Activated naive CD4-positive, alpha-beta T cell (primary cell): ENCODE measurements around the gene CREB1.

ENCODE experiments used
- DNase-seq, 4 experiments: peaks; one replicate each; lab custom pipeline; 2025; lab: John Stamatoyannopoulos, UW

Gene CREB1

DNA sequence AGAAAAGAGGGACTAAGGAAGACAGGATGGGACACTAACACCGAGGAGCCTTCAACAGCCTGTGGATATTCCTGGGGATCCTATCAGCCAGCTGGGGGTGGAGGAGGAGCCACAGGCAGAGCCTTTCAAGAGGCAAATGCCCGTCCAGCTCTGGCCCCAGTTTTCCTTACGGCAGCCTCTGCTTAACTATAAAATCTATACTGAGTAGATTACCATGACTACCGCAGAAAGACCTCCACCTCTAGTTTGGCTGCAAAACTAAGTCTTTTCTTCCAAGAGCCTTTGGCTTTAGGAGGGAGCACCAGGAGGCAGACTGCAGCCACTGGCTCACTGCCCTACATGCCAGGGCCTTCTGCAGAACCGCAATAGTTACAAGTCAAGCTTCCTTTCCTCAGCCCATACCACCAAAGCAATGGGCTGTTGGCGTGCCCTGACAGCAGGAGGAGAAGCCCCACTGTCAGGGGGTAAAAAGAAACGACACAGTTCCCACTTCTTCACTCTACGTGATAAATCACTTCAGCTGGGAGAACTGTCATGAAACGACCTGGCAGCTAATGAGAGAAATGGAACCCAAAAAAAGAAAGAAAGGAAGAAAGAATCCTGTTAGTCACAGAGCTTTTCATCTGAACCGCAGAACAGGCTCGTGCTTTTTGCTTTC lies 25.1 kb upstream of the CREB1 start:
- DNase-seq, result no peak

DNA sequence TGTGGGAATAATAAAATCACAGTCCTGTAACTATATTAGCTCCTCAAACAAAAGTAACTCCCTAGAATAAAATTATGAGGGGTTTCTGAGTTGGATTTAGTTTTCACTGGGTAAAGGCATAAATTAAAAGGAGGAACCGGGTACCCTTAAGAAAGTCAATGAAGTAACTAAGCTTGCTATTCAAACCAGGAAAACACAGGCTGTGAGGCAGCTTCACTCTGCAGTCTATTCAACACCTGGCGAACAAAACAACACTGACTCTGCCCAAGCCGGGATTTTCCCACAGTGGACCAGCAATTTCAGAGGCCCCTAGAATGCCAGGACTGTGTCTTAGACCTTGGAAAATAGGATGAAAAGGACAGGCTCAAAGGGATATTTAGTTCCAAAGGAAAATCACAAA lies 24.6 kb upstream of the CREB1 start:
- no peak for DNase-seq

DNA sequence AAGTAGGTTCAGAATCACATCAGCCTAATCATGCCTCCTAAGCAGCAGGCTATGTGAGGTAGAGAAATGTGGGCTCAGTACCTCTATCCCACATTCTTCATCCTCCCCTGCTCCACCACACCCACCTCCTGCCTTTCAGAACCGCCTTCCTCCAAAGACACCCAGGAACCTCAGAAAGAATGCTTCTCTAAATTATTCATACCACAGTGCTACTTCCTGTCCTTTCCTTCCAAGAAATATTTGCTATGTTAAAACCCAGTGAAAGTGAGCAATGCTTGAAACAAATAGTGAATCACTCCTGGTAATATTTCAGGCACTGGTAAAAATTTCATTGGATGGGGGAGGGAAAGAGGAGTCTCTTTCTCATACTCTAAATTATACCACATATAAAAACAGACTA lies 24.0 kb upstream of the CREB1 start:
- DNase-seq, result no peak

DNA sequence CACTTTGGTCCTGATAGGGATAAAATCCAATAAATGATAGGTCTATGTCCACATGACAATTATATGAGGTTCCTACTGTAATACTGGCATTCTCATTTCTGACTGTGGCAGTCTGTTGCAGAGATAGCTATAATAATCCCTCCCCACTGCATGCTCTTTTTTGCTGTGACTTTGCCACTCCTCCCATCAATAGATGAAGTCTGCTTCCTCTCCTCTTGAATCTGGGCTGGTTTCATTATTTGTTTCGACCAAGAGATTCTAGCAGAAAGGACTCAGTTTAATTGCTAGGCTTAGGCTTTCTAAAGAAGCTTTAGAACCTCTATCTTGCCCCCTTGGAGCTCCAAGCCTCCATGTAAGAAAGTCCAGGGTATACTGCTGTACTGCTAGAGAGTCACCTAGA lies 23.3 kb upstream of the CREB1 start:
- no peak for DNase-seq

DNA sequence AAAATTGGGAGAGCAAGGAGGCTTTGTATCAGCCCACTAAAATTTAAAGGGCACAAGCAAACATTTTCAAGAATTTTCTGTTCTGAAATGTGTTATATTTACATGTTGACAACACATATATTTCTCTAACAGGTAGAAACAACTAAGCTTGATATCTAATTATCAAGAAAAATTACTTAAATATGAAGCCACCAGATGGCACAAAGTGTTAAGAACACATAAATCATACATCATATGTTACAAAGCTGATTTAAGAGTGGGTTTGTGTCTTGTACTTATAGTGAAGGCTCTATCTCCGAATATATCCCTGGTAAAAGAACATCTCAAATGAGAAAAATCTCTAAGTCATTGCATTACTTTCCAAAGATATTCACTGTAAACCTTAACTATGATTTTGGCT lies 19.6 kb upstream of the CREB1 start:
- DNase-seq, result no peak

DNA sequence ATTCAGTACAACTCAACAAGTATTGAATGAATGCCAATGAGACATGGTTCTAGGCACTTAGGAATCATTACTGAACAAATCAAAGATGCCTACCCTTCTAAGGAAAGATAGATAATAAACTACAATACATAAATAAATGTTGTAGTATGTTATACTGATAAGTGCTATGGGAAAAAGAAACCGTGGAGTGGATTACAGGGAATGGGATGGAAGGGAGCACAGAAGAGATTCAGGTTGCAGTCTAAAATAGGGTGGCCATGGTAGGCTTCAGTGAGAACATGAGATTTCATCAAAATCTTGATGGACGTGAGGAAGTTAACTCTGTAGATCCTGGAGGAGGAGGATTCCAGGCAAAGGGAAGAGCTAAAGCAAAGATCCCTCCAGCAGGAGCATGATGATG lies 17.9 kb upstream of the CREB1 start:
- no peak for DNase-seq

DNA sequence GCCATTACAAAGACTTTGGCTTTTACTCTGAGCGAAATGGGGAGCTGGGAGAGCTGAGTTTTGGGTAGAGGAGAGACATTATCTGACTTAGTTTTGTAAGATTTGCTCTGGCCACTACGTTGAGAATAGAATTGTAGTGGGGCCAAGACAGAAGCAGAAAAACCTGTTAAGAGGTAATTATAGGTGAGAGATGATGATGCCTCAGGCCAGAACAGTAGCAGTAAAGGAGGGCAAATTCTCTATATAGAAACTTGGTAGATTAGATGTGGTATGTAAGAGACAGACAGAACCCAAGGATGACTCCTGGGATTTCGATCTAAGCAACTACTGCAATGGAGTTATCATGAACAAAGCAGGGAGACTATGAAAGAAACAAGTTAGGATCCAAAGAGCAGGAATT lies 17.4 kb upstream of the CREB1 start:
- DNase-seq, result no peak

DNA sequence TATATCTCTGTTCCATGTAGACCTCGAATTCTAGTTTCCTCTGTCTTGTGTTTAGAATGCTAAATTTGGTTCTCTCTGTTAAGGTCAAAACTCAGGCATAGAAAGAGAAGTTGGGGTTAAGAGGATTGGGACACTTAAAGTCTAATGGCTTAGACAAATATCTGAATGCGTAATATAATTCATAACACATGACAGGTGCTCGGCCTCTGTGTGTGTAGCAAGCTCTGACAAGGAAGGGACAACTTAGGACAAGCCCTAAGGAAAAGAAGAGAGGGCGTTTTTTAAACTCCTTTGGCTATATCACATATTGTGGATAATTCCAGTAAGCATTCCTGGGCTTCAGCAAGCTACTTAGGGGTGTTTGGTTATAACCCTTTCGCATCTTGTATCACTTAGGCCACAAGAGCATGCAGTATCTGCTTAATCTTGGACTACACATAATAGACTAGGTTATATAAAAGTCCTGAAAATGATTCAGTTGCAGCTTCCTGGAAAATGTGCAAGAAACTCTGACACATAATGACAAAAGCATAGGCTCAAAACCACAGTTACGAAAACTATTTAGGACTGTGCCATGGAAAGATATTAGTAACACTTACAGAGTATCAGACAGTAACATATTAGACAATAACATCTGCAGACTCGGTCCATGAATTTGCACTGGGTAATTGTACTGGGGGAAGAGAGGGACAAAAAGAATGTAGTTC lies 16.1 kb upstream of the CREB1 start:
- no peak for DNase-seq

DNA sequence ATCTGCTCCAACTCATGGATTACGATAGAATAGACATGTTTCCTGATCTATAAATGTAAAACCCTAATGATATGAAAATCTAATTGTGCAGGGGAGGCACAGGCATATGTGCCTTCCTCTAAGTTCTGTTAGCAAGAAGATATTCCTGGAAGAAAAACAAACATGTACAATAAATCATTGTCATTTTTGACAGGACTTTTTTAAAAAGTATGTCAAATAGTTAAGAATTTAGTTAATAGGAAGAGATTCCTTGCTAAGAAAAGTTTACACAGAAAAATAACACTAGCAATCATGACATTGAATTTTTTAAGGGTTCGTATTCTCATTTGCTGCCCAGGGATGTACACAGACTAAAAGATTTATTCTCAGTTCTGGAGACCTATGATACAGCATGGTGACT lies 15.3 kb upstream of the CREB1 start:
- no peak for DNase-seq

DNA sequence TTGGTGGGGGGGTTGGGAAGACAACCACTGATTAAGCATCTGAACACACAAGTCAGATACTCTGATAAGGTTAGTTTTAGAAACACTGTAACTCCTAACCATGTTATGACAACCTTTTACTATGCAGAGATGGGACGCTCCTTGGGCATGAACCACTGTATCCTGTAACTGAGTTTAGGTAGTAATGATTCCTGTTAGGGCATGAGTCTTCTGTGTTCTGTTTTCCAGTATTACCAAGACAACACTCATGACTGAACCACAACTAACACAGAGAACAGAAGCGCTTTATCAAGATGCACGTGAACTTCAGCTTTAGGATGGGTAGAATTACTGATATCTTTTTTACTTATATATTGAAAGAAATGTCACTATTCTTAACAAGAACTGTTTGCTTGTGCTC lies 14.1 kb upstream of the CREB1 start:
- DNase-seq, result no peak

DNA sequence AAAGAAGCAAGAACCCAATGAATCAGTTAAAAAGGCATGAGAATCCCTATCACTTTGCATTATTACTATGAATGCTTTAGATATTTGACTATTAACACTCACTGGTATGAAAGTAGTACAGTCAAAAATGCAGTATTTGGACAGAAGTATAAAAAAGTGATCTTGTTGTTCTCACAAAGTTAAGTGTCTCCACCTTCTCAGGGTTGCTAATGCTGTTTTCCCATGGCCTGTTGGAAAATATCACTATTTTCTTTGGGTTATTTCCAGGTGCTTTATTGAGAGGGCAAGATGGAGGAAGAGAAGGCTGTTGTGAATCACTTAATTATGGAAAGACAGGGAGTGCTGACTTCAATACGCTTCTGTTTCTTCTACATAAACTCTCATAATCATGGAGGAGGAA lies 13.6 kb upstream of the CREB1 start:
- no peak for DNase-seq

DNA sequence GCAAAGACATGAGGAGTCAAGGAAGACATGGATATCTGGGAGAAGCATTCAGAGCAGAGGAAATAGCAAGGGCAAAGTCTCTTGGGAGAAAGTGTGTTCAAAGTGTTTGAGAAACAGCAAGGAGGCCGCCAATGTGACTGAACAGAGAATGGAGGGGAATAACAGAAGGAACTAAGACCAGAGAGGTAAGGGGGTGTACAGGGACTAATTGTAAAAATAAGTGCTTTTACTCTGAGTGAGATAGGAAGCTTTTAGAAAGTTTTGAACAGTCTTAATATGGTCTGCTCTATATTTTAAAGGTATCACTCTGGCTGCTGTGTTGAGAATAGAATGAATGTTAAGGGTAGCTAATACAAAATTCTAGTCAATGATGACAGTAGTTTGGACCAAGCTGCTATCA lies 6.8 kb upstream of the CREB1 start:
- DNase-seq, result no peak

DNA sequence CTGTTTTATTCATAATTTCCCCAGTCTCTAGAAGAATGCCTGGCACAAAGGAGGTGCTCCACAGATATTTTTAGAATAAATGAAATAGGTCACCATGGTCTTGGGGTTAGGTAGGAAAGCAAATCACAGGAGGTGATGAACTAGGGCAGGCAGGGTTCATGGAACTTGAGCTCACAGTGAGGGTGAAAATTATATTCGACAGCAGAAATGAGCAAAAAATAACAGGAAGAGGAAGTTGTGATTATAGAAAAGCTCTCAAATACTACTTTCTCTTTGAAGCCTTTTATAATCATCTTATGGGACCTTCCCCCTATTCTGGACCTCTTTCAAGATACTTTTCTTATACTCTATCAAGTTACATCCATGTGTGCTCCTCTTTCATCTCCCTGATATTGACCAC lies 4.5 kb upstream of the CREB1 start:
- DNase-seq, result no peak

DNA sequence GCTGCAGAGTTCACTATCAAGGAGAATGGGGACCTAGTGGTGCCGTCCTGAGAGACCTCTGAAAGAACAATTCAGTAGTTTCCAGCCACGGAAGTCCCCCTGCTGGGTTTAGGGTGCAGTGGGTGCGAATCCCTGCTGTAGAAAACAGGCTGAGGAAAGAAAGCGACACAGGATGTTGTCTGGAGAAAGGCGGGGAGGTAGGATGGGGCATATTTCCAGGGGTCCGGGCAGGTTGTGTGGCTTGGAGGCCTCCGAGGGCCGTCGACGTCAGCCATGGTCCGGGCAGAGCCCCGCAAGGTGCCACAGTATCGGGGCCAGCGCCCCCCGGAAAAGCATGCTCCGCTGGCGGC lies 807 bp upstream of the CREB1 start:
- DNase-seq, result peak in 3 of 4 experiments; percentile 36 to 54 (median 40)

DNA sequence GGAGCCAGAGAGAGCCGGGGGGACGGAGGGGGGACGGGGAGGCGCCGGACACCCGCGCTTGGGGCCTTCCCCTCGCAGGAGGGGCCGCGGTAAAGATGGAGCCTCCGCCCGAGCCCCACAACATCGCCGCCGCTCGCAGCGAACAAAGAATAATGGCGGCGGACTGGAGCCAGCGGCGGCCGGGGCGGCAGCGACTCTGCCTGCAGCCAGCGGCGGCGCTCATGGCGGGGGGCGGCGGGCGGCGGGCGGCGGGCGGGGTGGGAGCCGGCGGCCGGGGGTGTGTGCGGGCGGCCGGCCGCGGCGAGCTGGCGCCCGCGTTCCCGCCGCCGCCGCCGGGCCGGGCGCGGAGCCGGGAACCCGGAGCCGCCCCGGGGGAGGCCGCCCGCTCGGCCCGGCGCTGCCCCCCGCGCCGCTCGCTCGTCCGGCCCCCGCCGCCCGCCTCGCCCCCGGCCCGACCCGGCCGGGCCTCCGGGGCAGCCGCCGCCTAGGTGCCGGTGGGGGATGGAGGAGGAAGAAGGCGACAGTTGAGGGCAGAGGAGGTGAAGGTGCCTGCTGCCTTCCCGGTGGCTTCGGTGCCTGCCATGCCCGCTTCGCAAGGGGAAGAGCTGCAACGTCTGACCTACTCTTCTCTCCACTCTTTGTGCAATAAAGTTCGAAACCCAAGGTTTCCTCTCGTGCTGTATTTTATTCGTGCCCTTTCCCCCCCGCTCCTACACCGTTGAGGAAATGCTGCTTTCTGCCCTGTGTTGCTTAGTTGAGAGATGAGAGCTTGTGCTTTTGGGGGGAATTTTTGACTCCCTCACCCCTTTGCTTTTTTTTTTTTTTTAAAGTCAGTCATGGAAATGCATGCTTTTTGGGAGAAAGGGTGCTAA lies 634 bp downstream of the CREB1 start:
- peak; percentile 18 to 40 (median 32) for DNase-seq

DNA sequence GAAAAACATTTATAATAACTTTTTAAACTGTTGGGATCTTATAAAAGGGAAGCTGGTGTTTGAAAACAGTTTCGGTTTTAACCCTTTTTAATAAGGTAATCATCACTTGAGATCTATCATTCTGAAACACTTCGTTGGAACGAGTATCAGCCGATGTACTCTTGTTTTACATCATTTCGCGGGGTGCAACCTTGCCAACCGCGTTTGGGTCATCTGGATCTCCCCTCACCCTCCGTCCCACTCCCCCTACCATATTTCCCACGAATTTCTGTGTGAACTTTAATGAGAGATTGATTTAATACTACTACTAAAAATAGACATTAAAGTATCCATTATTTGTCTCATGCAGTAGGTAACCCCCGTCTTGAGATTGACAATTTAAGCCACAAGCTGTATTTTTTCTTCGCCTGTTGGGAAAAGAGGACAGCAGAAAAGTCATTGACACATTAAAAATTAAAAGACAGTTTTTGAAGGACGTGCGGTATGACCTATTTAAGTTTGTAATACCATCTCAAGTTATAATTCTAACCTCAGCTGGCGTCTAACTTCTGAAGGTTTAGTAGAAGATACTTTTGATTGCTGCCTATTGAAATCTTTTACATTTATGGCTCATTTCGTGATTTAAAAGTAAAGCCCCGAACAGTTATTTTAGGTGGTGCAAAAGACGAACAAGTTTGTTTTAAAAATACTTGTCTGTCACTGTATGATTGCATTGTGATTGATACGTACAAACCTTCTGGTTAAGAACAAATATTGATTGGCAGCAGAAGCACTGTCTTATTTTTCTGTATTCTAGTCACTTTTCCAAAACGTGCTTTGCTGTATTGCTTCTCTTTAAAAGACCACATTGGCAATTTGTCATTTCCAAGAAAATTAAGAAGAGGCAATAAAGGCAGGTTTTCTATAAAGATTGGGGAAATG lies 1.5 kb downstream of the CREB1 start:
- DNase-seq, result no peak

DNA sequence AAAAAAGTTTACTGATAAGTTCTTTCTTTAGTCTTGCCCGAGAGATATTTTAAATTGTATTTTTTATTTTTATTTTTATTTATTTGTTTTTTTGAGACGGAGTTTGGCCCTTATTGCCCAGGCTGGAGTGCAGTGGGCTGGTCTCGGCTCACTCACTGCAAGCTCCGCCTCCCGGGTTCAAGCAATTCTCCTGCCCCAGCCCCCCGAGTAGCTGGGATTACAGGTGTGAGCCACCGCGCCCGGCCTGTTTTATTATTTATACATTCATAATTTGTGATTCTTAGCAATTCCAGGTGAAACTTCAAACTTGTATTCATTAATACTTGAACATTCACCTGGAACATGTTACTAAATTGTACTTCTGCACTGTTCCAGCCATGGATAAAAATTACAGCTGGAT lies 2.9 kb downstream of the CREB1 start:
- no peak for DNase-seq

DNA sequence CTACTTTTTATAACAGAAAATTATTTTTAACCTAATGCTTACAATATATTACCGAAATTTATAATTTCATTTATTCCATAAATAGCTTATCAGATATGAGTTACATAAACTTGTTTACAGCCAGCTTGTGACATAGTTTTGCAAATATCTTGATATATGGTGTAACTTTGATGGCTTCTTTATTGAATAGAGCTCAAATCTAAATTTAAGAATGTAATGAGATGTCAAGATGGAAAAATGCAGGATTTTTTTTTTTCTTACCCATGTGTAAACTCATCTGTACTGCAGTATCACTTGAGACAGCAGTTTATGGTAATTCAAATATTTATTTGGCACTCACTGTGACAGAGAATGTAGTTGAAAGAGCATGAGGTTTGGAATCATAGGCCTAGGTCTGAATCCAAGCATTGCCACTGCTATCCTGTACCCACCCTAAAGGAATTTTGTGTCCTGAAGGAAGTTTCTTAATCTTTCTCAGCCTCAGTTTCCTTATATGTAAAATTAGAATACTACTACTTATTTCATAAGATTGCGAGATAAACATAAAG lies 3.8 kb downstream of the CREB1 start:
- DNase-seq, result no peak

DNA sequence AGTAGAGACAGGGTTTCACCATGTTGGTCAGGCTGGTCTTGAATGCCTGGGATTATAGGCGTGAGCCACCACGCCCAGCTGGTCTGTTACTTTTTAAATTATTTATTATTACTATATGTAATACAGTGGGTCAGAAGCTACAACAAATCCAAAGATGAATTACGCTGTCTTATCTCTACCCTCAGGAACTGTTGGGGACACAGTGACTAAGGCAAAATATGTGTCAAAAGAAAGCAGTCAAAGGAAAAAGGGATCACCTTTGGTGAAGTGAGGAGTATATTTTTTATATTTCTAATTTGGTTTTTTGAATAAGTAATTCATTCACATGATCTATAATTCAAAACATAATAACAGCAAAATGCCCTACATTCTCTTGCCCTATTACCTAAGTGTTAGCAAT lies 4.7 kb downstream of the CREB1 start:
- no peak for DNase-seq

DNA sequence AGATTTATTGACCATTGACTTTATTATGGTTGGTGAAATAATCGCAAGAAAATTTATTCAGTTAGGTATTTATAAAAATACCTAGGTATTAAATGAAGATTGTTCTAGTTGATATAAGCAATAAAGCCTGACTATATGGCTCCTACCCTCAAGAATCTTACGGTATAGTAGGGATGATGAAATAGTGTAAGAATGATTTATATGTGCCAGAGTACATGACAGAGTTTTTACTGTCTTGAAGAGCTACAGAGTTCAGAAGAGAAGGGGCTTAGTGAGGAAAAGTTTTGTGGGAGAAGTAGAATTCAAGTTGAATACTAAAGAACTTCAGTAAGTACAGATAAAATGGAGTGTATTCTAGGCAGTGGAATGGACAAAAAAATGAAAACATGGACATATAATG lies 9.7 kb downstream of the CREB1 start:
- no peak for DNase-seq

DNA sequence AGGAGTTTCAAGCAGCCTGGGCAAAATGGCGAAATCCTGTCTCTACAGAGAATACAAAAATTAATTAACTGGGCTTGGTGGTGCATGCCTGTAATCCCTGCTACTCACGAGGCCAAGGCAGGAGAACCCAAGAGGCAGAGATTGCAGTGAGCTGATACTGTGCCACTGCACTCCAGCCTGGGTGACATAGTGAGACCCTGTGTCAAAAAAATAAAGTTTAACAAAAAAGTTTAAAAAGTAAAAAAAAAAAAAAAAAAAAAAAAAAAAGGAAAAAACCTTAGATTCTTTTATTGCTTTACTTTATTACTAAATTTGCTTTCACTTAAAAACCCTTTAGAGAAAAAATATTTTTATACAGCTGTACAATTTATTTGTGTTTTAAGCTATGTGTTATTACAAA lies 10.7 kb downstream of the CREB1 start:
- no peak for DNase-seq

DNA sequence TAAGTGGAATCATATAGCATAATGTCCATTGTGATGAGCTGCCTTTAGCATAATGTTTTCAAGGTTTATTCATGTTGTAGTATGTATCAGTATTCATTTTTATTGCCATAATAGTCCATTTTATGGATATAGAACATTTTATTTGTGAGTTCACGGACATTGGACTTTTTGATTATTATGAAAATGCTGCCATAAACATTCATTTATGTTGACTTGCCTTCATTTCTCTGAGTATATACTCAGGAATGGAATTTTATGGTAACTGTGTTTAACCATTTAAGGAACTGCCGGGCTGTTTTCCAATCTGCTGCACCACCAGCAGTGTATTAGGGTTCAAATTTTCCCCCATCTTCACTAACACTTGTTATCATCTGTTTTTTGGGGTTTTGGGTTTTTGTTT lies 12.2 kb downstream of the CREB1 start:
- DNase-seq, result no peak
